Activated naive CD4-positive, alpha-beta T cell treated with anti-CD3 and anti-CD28 coated beads, Interleukin-2, amount 50 U/mL, for 16 hours (primary cell): ENCODE results near the gene TXNRD2.

Experiments
- DNase-seq: peaks from one replicate; pipeline ENCODE4 v3.0.0-alpha.2; 2020

Gene TXNRD2

GRCh38 chr22:19979712-19980493 is 38.3 kb upstream of the TXNRD2 start:
- no peak for DNase-seq

GRCh38 chr22:19978748-19979147 is 37.1 kb upstream of the TXNRD2 start:
- DNase-seq: no peak

GRCh38 chr22:19977296-19978243 is 36.0 kb upstream of the TXNRD2 start:
- no peak for DNase-seq

- no peak for DNase-seq
Observed at GRCh38 chr22:19976671-19977070, 35.1 kb upstream of the TXNRD2 start.

- DNase-seq: no peak
Observed at GRCh38 chr22:19975707-19976035, 34.1 kb upstream of the TXNRD2 start.

- no peak for DNase-seq
Observed at GRCh38 chr22:19974935-19975706, 33.5 kb upstream of the TXNRD2 start.

- DNase-seq: no peak
Observed at GRCh38 chr22:19974268-19974861, 32.7 kb upstream of the TXNRD2 start.

- no peak for DNase-seq
Observed at GRCh38 chr22:19973551-19974267, 32.1 kb upstream of the TXNRD2 start.

- no peak for DNase-seq
Observed at GRCh38 chr22:19972652-19973550, 31.3 kb upstream of the TXNRD2 start.

GRCh38 chr22:19972251-19972650 is 30.6 kb upstream of the TXNRD2 start:
- DNase-seq: no peak

- DNase-seq: no peak
Observed at GRCh38 chr22:19971276-19972124, 29.9 kb upstream of the TXNRD2 start.

- peak; percentile 80 for DNase-seq
Observed at GRCh38 chr22:19970479-19971275, 29.1 kb upstream of the TXNRD2 start.

- DNase-seq: no peak
Observed at GRCh38 chr22:19970031-19970478, 28.4 kb upstream of the TXNRD2 start.

GRCh38 chr22:19969141-19969928 is 27.7 kb upstream of the TXNRD2 start:
- DNase-seq: no peak

- DNase-seq: no peak
Observed at GRCh38 chr22:19968450-19968891, 26.9 kb upstream of the TXNRD2 start.

GRCh38 chr22:19967850-19968449 is 26.3 kb upstream of the TXNRD2 start:
- DNase-seq: no peak

GRCh38 chr22:19966908-19967750 is 25.5 kb upstream of the TXNRD2 start:
- DNase-seq: no peak
